Suprapubic skin (tissue), 4 donors: Measurements from ENCODE around the gene KLF7. TPM values are rescaled to one million over a fixed set of nuclear protein-coding genes. Genes with fewer than 3 reads are reported as not detected.

Experiments used
- DNase-seq, 2 donors: peaks; one replicate each; pipeline ENCODE4 v3.0.0-alpha.2; 2019; ENCODE audit warnings: low spot score in 2 of 2
- H3K27ac ChIP-seq: fragments of 200-600 bp; sonication (generic); one replicate; pipeline ENCODE4 v1.5.1; 2019
- H3K27me3 ChIP-seq: fragments of 200-600 bp; sonication (generic); one replicate; pipeline ENCODE4 v1.5.1; 2019
- H3K36me3 ChIP-seq: fragments of 200-600 bp; sonication (generic); one replicate; pipeline ENCODE4 v1.5.1; 2019
- H3K4me1 ChIP-seq: fragments of 200-600 bp; sonication (generic); one replicate; pipeline ENCODE4 v1.5.1; 2019
- H3K4me3 ChIP-seq: fragments of 200-600 bp; sonication (generic); one replicate; pipeline ENCODE4 v1.5.1; 2019; ENCODE audit warnings: mild to moderate bottlenecking
- H3K9me3 ChIP-seq: fragments of 200-600 bp; sonication (generic); one replicate; pipeline ENCODE4 v1.5.1; 2019
- EP300 ChIP-seq: sonication (generic); formaldehyde crosslinking; IDR thresholded peaks from one replicate; pipeline ENCODE4 v1.6.1; 2017; ENCODE audit warnings: antibody characterized with exemption
- POLR2A ChIP-seq, 2 donors: fragments of 450-650 bp; IDR thresholded peaks; one replicate each; pipeline ENCODE4 v1.6.1; 2017; ENCODE audit warnings: antibody characterized with exemption in 2 of 2, mild to moderate bottlenecking in 2 of 2, moderate library complexity in 2 of 2
- POLR2AphosphoS5 ChIP-seq, 3 donors: sonication (generic); formaldehyde crosslinking; IDR thresholded peaks; one replicate each; pipeline ENCODE4 v1.6.1; 2017; ENCODE audit warnings: antibody characterized with exemption in 3 of 3
- WGBS: methylation state at CpG from one replicate; pipeline ENCODE4 v1.1.5; 2018; 5-methylcytosine and 5-hydroxymethylcytosine counted together
- total RNA-seq, 4 donors: library from RNA; depleted of rRNA; stranded (reverse); fragments of >200 nt; gene quantifications; one replicate each; pipeline ENCODE4 v1.1.0, GENCODE V29; 2016
- TF ChIP-seq, protein P1 (sequence below), 2 donors: fragments of 200-600 bp in 1 of 2; fragments of 450-650 bp in 1 of 2; sonication (generic) in 1 of 2; IDR thresholded peaks; one replicate each; pipeline ENCODE4 v1.5.1; 2016 to 2019; ENCODE audit warnings: antibody characterized with exemption in 2 of 2, mild to moderate bottlenecking in 1 of 2, moderate library complexity in 1 of 2

Gene KLF7
- total RNA-seq, 4 donors from 2014 or later, result 10.0 to 17.4 (median 10.7) TPM

DNA sequence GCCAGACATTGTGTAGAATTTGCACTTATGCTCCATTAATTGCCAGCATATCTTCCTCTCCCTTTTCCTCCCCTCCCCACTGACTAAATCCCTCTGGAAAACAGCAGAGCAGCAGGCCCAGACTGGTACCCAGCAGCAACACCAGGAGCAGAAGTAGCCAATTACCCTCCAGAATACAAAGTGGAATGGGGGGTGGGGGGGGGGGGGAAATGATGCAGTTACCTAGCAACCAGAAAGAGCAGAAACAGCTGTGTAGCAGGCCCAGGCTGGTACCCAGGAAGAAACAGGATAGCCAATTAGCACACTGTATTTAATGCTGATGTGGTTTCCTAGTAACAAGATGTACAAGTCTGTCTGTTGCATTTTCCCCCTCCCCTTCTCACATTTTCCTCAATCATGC, 52.3 kb downstream of the KLF7 start:
- DNase-seq, result no peak
- Histone ChIP-seq H3K4me1 (peaks cover 4% of the 10 kb centered on the region), H3K9me3 (no peaks in the 10 kb centered on the region), H3K27me3 (no peaks in the 10 kb centered on the region), H3K27ac (no peak overlapping the region), H3K4me3 (no peak overlapping the region), H3K36me3 (peaks cover 5% of the 10 kb centered on the region)
- TF ChIP-seq EP300 (no peak), POLR2AphosphoS5 (IDR thresholded peaks at IDR 0.05) (no peak), POLR2A (IDR thresholded peaks at IDR 0.05) (no peak)
- TF ChIP-seq, protein P1, sequence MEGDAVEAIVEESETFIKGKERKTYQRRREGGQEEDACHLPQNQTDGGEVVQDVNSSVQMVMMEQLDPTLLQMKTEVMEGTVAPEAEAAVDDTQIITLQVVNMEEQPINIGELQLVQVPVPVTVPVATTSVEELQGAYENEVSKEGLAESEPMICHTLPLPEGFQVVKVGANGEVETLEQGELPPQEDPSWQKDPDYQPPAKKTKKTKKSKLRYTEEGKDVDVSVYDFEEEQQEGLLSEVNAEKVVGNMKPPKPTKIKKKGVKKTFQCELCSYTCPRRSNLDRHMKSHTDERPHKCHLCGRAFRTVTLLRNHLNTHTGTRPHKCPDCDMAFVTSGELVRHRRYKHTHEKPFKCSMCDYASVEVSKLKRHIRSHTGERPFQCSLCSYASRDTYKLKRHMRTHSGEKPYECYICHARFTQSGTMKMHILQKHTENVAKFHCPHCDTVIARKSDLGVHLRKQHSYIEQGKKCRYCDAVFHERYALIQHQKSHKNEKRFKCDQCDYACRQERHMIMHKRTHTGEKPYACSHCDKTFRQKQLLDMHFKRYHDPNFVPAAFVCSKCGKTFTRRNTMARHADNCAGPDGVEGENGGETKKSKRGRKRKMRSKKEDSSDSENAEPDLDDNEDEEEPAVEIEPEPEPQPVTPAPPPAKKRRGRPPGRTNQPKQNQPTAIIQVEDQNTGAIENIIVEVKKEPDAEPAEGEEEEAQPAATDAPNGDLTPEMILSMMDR (IDR thresholded peaks at IDR 0.05), result no peak

DNA sequence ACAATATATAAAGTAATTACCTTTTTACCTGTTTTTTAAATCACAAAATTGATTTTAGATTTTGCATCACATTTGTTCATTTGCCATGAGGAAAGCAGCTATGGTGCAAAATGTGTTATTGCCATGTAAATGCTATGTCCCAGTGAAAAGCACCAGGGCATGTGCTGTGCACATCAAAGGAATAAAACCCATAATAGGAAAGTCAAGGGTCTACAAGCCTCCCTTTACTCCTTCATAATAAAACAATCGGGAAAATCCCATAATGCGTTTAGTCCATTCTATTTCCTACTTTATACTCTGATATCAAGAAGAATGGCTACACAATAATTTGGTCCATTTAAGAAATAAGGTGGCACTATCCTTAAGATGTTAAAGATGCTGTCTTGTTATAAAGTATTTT, 53.0 kb downstream of the KLF7 start:
- Histone ChIP-seq H3K4me3 (no peak overlapping the region), H3K27ac (no peak overlapping the region), H3K36me3 (peaks cover 5% of the 10 kb centered on the region), H3K9me3 (no peaks in the 10 kb centered on the region), H3K4me1 (peaks cover 4% of the 10 kb centered on the region), H3K27me3 (no peaks in the 10 kb centered on the region)
- DNase-seq, result no peak
- WGBS, result 94% methylated on average over 2 of the region's 2 CpGs
- no peak for TF ChIP-seq EP300
- TF ChIP-seq, protein P1 (IDR thresholded peaks at IDR 0.05), result no peak
- TF ChIP-seq POLR2AphosphoS5 (IDR thresholded peaks at IDR 0.05), result no peak
- no peak for TF ChIP-seq POLR2A (IDR thresholded peaks at IDR 0.05)

DNA sequence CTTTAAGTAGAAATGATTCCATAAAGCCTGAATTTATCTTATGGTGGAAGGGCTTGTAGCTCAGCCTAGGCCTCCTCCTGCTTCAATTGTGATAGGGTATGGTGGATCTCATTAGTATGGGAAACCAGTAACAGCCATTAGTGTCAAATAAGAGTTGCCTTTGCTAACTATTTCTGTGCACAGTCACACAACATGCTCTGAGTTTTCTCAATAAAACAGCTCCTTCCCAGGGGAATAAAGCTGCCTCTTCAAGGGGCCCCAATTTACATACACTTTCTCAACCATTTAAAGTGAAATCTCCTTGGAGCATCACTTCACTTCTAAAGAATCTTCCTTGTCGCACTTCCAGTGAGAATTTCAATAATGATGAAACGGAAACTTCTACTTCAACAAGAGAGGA, 53.4 kb downstream of the KLF7 start:
- H3K36me3 ChIP-seq, result peaks cover 5% of the 10 kb centered on the region
- H3K4me3 ChIP-seq, result no peak overlapping the region
- no peaks in the 10 kb centered on the region for H3K27me3 ChIP-seq
- H3K9me3 ChIP-seq, result no peaks in the 10 kb centered on the region
- no peak for DNase-seq
- TF ChIP-seq EP300, result no peak
- TF ChIP-seq, protein P1 (IDR thresholded peaks at IDR 0.05), result no peak
- no peak for TF ChIP-seq POLR2AphosphoS5 (IDR thresholded peaks at IDR 0.05)
- TF ChIP-seq POLR2A (IDR thresholded peaks at IDR 0.05), result no peak
- H3K4me1 ChIP-seq, result peaks cover 4% of the 10 kb centered on the region
- 100% methylated on average over 2 of the region's 2 CpGs for WGBS
- no peak overlapping the region for H3K27ac ChIP-seq

DNA sequence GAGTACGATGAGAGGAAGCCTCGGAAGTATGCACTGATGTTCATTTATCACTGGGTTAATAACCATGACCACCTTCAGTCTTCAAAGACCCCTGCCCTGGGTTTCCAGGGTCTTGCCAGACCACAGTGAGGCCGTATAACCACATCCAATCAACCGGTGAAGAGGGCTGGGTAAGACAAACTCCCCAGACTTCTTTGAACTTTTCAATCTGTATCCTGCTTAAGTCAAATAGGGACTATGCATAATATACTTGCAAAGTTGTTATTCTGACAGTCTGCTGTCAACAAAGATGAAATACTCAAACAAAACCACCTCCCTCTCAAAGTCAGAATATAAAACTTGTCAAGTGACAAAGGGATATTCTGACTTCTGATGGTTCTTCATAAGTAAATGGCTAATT, 54.0 kb downstream of the KLF7 start:
- H3K4me1 ChIP-seq, result peaks cover 4% of the 10 kb centered on the region
- 93% methylated on average over 4 of the region's 4 CpGs for WGBS
- no peak overlapping the region for H3K27ac ChIP-seq
- TF ChIP-seq, protein P1 (IDR thresholded peaks at IDR 0.05), result no peak
- TF ChIP-seq POLR2AphosphoS5 (IDR thresholded peaks at IDR 0.05), result no peak
- no peak for TF ChIP-seq POLR2A (IDR thresholded peaks at IDR 0.05)
- TF ChIP-seq EP300, result no peak
- peaks cover 6% of the 10 kb centered on the region for H3K36me3 ChIP-seq
- H3K4me3 ChIP-seq, result no peak overlapping the region
- no peaks in the 10 kb centered on the region for H3K27me3 ChIP-seq
- no peaks in the 10 kb centered on the region for H3K9me3 ChIP-seq
- DNase-seq, result no peak

DNA sequence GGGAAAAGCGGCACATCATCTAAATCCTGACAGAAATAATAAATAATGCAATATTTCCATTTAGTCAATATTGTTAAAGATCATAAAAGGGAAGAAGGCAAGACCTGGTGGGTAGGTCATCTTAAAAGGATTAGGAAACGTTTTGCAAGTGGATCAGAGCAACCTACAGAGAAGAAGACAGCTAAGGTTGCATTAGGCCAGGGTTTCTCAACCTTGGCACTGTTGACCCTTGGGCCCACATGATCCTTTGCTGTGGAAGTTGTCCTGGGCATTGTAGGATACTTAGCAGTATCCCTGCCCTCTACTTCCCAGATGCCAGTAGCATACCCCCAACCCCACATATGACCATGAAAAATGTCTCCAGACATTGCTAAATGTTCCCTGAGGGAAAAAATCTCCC, 55.0 kb downstream of the KLF7 start:
- 80% methylated on average over 2 of the region's 2 CpGs for WGBS
- Histone ChIP-seq H3K9me3 (no peaks in the 10 kb centered on the region), H3K27ac (no peak overlapping the region), H3K4me3 (no peak overlapping the region), H3K27me3 (no peaks in the 10 kb centered on the region), H3K4me1 (peaks cover 2% of the 10 kb centered on the region), H3K36me3 (peaks cover 12% of the 10 kb centered on the region)
- no peak for TF ChIP-seq EP300
- TF ChIP-seq POLR2A (IDR thresholded peaks at IDR 0.05), result no peak
- no peak for TF ChIP-seq POLR2AphosphoS5 (IDR thresholded peaks at IDR 0.05)
- no peak for DNase-seq

DNA sequence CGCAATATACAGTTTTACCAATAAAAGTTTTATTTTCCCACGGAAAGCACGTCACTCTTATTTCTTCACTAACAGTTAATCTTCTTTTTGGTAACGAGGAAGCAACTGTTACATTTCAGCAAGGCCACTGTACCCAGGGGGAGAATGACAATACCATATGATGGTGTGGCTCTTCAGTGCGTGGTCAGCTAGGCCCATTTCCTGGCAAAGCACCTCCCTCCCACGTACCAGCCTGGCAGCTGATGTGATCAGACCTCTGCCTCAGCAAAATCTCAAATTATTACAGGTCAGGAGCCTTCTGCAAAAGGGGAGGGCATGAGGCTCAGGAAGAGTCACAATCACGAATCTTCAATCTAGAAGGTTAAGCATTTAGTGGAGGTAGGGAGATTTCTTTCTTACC, 55.4 kb downstream of the KLF7 start:
- no peaks in the 10 kb centered on the region for H3K27me3 ChIP-seq
- peaks cover 16% of the 10 kb centered on the region for H3K36me3 ChIP-seq
- H3K27ac ChIP-seq, result no peak overlapping the region
- H3K4me3 ChIP-seq, result no peak overlapping the region
- 87% methylated on average over 7 of the region's 7 CpGs for WGBS
- no peak for TF ChIP-seq EP300
- TF ChIP-seq POLR2AphosphoS5 (IDR thresholded peaks at IDR 0.05), result no peak
- TF ChIP-seq, protein P1 (IDR thresholded peaks at IDR 0.05), result no peak
- no peak for TF ChIP-seq POLR2A (IDR thresholded peaks at IDR 0.05)
- no peaks in the 10 kb centered on the region for H3K4me1 ChIP-seq
- H3K9me3 ChIP-seq, result no peaks in the 10 kb centered on the region
- no peak for DNase-seq
